Astrocyte (in vitro differentiated cells and primary cell): Measurements from ENCODE around the gene CGB3. TPM values are rescaled to one million over a fixed set of nuclear protein-coding genes. Genes with fewer than 3 reads are reported as not detected.

Experiments used
- DNase-seq: peaks from one replicate; pipeline ENCODE4 v3.0.0-alpha.2; 2010; ENCODE audit warnings: low read depth
- FAIRE-seq: peaks from 2 replicates; lab custom pipeline; 2011; peaks lifted over from hg19 to GRCh38; lab: Jason Lieb, UNC
- H2AFZ ChIP-seq: 2 replicates; pipeline ENCODE4 v1.6.0; 2012; ENCODE audit warnings: low read depth, low read length, inconsistent platforms
- H3K27ac ChIP-seq: 2 replicates; pipeline ENCODE4 v1.5.1; 2011; ENCODE audit warnings: low read depth, low read length, inconsistent platforms
- H3K27me3 ChIP-seq: 2 replicates; pipeline ENCODE4 v1.6.0; 2011; ENCODE audit warnings: low read length, inconsistent platforms; ENCODE audit not compliant: insufficient read depth
- H3K36me3 ChIP-seq: 2 replicates; pipeline ENCODE4 v1.5.1; 2011; ENCODE audit warnings: low read length, inconsistent platforms; ENCODE audit not compliant: insufficient read depth
- H3K4me1 ChIP-seq: 2 replicates; pipeline ENCODE4 v1.5.1; 2011; ENCODE audit warnings: low read length, inconsistent platforms; ENCODE audit not compliant: insufficient read depth
- H3K4me2 ChIP-seq: 2 replicates; pipeline ENCODE4 v1.6.0; 2012; ENCODE audit warnings: low read length, inconsistent platforms
- H3K4me3 ChIP-seq: 2 replicates; pipeline ENCODE4 v1.5.1; 2011; ENCODE audit warnings: low read depth, mild to moderate bottlenecking, low read length, inconsistent platforms; ENCODE audit not compliant: insufficient read depth
- H3K79me2 ChIP-seq: 2 replicates; pipeline ENCODE4 v1.6.0; 2012; ENCODE audit warnings: mild to moderate bottlenecking, low read length, inconsistent platforms; ENCODE audit not compliant: insufficient read depth
- H3K9ac ChIP-seq: 2 replicates; pipeline ENCODE4 v1.6.0; 2012; ENCODE audit warnings: mild to moderate bottlenecking, low read length, inconsistent platforms
- H3K9me3 ChIP-seq: 2 replicates; pipeline ENCODE4 v1.5.1; 2012; ENCODE audit warnings: low read depth, mild to moderate bottlenecking, low read length, inconsistent platforms; ENCODE audit not compliant: insufficient read depth
- H4K20me1 ChIP-seq: 2 replicates; pipeline ENCODE4 v1.6.0; 2012; ENCODE audit warnings: low read length, inconsistent platforms; ENCODE audit not compliant: insufficient read depth
- H3K27ac Mint-ChIP-seq: one replicate; pipeline ENCODE4 v1.8.0; 2021; ENCODE audit warnings: mild to moderate bottlenecking, mixed read lengths; ENCODE audit not compliant: unreplicated experiment
- H3K27me3 Mint-ChIP-seq: one replicate; pipeline ENCODE4 v1.8.0; 2021; ENCODE audit warnings: low read depth, mixed read lengths; ENCODE audit not compliant: unreplicated experiment
- H3K36me3 Mint-ChIP-seq: one replicate; pipeline ENCODE4 v1.8.0; 2021; ENCODE audit warnings: low read depth, mixed read lengths; ENCODE audit not compliant: unreplicated experiment
- H3K4me1 Mint-ChIP-seq: one replicate; pipeline ENCODE4 v1.8.0; 2021; ENCODE audit warnings: low read depth, mixed read lengths; ENCODE audit not compliant: unreplicated experiment
- H3K4me3 Mint-ChIP-seq: one replicate; pipeline ENCODE4 v1.8.0; 2021; ENCODE audit warnings: mild to moderate bottlenecking, moderate library complexity, mixed read lengths; ENCODE audit not compliant: unreplicated experiment
- H3K9me3 Mint-ChIP-seq: one replicate; pipeline ENCODE4 v1.8.0; 2021; ENCODE audit warnings: mild to moderate bottlenecking, mixed read lengths; ENCODE audit not compliant: unreplicated experiment
- EZH2 ChIP-seq: IDR thresholded peaks from 2 replicates; pipeline ENCODE4 v1.6.1; 2012; ENCODE audit warnings: mild to moderate bottlenecking, low read length, inconsistent platforms; ENCODE audit not compliant: insufficient read depth
- total RNA-seq: library from RNA; stranded (reverse); gene quantifications from 2 replicates; pipeline ENCODE4 v1.2.1, GENCODE V29; 2021
- TF ChIP-seq, protein P1 (sequence below): IDR thresholded peaks from 2 replicates; pipeline ENCODE4 v1.5.1; 2011; ENCODE audit warnings: low read depth, mild to moderate bottlenecking, inconsistent platforms, low read length, moderate library complexity; ENCODE audit not compliant: insufficient read depth

The CGB3 gene
- total RNA-seq, 1 donor from 2014 or later = 3.6 TPM

DNA sequence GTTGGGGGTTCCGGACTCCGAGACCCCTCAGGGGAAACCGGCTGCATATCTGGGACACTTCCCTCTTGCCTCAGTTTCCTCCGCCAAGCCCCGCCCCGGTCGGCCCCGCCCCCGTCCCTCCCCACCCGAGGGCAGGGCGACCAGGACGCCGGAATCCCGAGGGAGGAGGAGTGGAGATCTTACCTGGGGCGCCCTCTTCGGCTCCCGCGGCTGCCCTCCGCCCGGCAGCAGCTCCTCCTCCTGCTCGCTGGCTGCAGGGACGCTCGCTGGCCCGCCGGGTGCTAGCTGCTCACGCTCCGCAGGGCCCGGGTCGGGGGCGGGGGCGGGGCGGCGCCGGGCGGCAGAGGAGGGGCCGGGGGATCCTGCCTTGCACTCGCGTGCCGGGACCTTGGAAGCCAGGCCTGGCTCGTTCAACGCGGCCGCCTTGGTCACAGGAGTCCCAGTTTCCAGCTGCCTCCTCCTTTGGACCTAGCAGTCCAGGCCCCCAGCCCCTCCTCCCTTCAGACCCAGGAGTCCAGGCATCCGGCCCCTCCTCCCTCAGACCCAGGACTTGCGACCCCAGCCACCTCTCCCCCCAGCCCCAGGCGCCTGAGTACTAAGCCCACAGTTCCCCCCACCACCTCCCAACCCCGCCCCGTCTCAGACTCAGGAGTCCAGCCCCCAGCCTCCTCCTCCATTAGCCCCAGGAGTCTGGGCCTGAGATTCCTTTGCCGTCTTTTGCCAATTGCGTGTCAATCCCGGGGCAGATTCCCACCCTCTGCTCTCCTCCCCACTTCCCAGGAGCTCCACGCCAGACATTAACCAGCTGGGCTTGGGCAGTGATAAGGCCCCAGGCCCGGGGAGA lies 40.9 kb upstream of the CGB3 start, which contains the start of gene NTF4:
NTF4 (minus strand) TSS at position 51 of the 844 bp plus-strand sequence. CDS start 2,821 bp downstream, outside the sequence.
- H3K27ac ChIP-seq = no peak within 1 kb of the TSS

DNA sequence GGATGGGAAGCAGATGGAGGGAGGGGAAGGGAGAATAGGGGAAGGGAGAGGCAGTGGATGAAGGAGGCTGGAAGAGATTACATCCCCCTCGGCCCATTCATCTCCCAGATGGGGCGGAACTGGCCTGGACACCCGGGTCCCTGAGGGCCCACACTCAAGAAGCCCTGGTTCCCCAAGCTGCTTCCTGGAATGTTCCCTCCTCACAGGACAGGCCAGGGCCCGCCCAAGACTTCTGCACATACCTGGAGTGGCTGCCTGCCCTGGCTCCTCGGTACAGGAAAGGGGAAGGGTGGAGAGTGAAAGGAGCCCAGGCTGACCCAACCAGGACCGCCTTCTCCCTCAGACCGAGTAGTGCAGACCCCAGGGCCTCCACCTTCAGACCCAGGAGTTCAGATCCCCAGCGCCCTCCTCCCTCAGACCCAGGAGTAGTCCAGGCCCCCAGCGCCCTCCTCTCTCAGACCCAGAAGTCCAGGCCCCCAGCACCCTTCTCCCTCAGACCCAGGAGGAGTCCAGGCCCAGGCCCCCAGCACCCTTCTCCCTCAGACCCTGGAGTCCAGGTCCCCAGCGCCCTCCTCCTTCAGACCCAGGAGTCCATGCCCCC lies 40.0 kb upstream of the CGB3 start:
- Histone ChIP-seq H3K79me2 (peaks cover 26% of the 10 kb centered on the region), H4K20me1 (peaks cover 61% of the 10 kb centered on the region), H3K9ac (peak overlapping the region; percentile 59), H3K9me3 (no peaks in the 10 kb centered on the region), H3K36me3 (no peaks in the 10 kb centered on the region), H3K4me2 (peak overlapping the region; percentile 80), H3K27me3 (no peaks in the 10 kb centered on the region), H3K4me1 (peaks cover 19% of the 10 kb centered on the region), H3K4me3 (no peak overlapping the region), H3K27ac (no peak overlapping the region), H2AFZ (no peak overlapping the region)
- DNase-seq (no peak), FAIRE-seq (no peak)
- Mint-ChIP-seq H3K27ac (peak overlapping the region; percentile 26), H3K4me1 (peaks cover 23% of the 10 kb centered on the region), H3K36me3 (peaks cover 9% of the 10 kb centered on the region), H3K27me3 (peaks cover 5% of the 10 kb centered on the region), H3K4me3 (peak overlapping the region; percentile 73), H3K9me3 (peaks cover 3% of the 10 kb centered on the region)
- TF ChIP-seq EZH2 = no peak
- TF ChIP-seq, protein P1, sequence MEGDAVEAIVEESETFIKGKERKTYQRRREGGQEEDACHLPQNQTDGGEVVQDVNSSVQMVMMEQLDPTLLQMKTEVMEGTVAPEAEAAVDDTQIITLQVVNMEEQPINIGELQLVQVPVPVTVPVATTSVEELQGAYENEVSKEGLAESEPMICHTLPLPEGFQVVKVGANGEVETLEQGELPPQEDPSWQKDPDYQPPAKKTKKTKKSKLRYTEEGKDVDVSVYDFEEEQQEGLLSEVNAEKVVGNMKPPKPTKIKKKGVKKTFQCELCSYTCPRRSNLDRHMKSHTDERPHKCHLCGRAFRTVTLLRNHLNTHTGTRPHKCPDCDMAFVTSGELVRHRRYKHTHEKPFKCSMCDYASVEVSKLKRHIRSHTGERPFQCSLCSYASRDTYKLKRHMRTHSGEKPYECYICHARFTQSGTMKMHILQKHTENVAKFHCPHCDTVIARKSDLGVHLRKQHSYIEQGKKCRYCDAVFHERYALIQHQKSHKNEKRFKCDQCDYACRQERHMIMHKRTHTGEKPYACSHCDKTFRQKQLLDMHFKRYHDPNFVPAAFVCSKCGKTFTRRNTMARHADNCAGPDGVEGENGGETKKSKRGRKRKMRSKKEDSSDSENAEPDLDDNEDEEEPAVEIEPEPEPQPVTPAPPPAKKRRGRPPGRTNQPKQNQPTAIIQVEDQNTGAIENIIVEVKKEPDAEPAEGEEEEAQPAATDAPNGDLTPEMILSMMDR = no peak

More for the DNA sequence above, 40.9 kb upstream of the CGB3 start, which contains the start of gene NTF4:
- Histone ChIP-seq H3K4me1 (peaks cover 21% of the 10 kb centered on the region), H3K36me3 (no peaks in the 10 kb centered on the region), H4K20me1 (peaks cover 54% of the 10 kb centered on the region), H3K79me2 (peaks cover 19% of the 10 kb centered on the region), H3K9ac (peak within 1 kb of the TSS; percentile 59), H3K27me3 (no peaks in the 10 kb centered on the region), H2AFZ (peak within 1 kb of the TSS; percentile 34), H3K9me3 (no peaks in the 10 kb centered on the region), H3K4me3 (no peak within 1 kb of the TSS), H3K4me2 (peak within 1 kb of the TSS; percentile 80)
- peaks cover 9% of the 10 kb centered on the region for H3K9me3 Mint-ChIP-seq
- H3K36me3 Mint-ChIP-seq = peaks cover 15% of the 10 kb centered on the region
- no peak for FAIRE-seq
- H3K27ac Mint-ChIP-seq = peak within 1 kb of the TSS; percentile 75
- H3K4me3 Mint-ChIP-seq = peak within 1 kb of the TSS; percentile 74
- H3K27me3 Mint-ChIP-seq = peaks cover 5% of the 10 kb centered on the region
- no peak for DNase-seq
- H3K4me1 Mint-ChIP-seq = peaks cover 22% of the 10 kb centered on the region
- TF ChIP-seq, protein P1 = no peak
- no peak for TF ChIP-seq EZH2
